ENCODE data around the gene PEDS1.
"Not testable (repeated sequence)": the region's sequence is repeated elsewhere in the genome, so short reads cannot be mapped to it uniquely, and the experiment has no call there.

PEDS1 gene

GRCh38 chr20:50189681-50190250 lies 36.2 kb upstream of the PEDS1 start:
- no peak for DNase-seq

- no peak for DNase-seq
These were observed 35.6 kb upstream of the PEDS1 start for GRCh38 chr20:50188879-50189680.

- DNase-seq: no peak
These were observed 34.8 kb upstream of the PEDS1 start for GRCh38 chr20:50188287-50188688.

GRCh38 chr20:50187403-50188051 lies 34.0 kb upstream of the PEDS1 start:
- no peak for DNase-seq

GRCh38 chr20:50186987-50187402 lies 33.5 kb upstream of the PEDS1 start:
- DNase-seq: no peak

- peak; percentile 59 for DNase-seq
These were observed 32.8 kb upstream of the PEDS1 start for GRCh38 chr20:50186151-50186885.

GRCh38 chr20:50185426-50185825 lies 31.9 kb upstream of the PEDS1 start:
- no peak for DNase-seq

- no peak for DNase-seq
These were observed 28.8 kb upstream of the PEDS1 start for GRCh38 chr20:50182346-50182745.

- DNase-seq: no peak
These were observed 27.8 kb upstream of the PEDS1 start for GRCh38 chr20:50181344-50181743.

GRCh38 chr20:50178672-50179071 lies 25.1 kb upstream of the PEDS1 start:
- DNase-seq: peak; percentile 65

GRCh38 chr20:50175938-50176933 lies 22.7 kb upstream of the PEDS1 start:
- no peak for DNase-seq

GRCh38 chr20:50174456-50174855 lies 20.9 kb upstream of the PEDS1 start:
- DNase-seq: no peak

- DNase-seq: no peak
These were observed 19.0 kb upstream of the PEDS1 start for GRCh38 chr20:50172347-50173013.

- DNase-seq: no peak
These were observed 17.2 kb upstream of the PEDS1 start for GRCh38 chr20:50170549-50171220.

GRCh38 chr20:50169329-50169823 lies 15.9 kb upstream of the PEDS1 start:
- peak; percentile 27 for DNase-seq

GRCh38 chr20:50165684-50166554 lies 12.4 kb upstream of the PEDS1 start:
- DNase-seq: peak; percentile 98

GRCh38 chr20:50163570-50164317 lies 10.2 kb upstream of the PEDS1 start:
- no peak for DNase-seq

GRCh38 chr20:50161494-50161893 lies 8.0 kb upstream of the PEDS1 start:
- DNase-seq: not testable (repeated sequence)

GRCh38 chr20:50153153-50153499 lies 397 bp downstream of the PEDS1 start:
- no peak for DNase-seq
